ENCODE data around the gene SPRED1. TPM values are rescaled to one million over a fixed set of nuclear protein-coding genes. Genes with fewer than 3 reads are reported as not detected.
A peak's percentile ranks its signal among the peaks of the same experiment; 100 is the strongest.

The SPRED1 gene
- total and polyA plus RNA-seq, 9 of the 15 experiments (the other 6 are each of a cell fraction or from before 2014, with no cell fraction given): 2.8 to 17.4 (median 7.9) TPM

DNA sequence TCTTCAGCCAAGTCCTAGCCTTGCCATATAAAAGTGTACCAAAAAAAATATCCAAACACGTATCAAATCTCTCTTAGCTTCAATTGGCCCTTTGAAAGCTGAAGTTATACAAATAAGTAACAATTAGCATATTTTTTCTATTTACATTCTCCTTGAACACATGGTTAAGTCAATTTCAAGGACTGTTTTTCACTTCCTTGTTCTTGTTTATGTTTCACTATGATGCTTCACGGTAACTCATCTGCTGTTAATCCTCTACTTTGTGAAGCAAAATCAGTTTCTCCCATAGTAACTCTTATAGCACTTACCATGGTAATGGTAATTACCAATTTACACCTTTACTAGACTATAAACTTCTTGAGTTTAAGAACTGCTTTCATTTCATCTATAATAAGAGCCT is 10.6 kb upstream of the SPRED1 start:
- Histone ChIP-seq H3K4me2 (ENCODE audit: insufficient read depth, low read length) (no peak overlapping the region), H3K27ac (ENCODE audit: extremely low read depth, low read depth, low read length) (no peak overlapping the region), H3K4me3 (no peak overlapping the region), H3K36me3 (ENCODE audit: control insufficient read depth, insufficient read depth, low read length) (no peaks in the 10 kb centered on the region), H2AFZ (ENCODE audit: low read depth, low read length) (no peak overlapping the region), H3K9me1 (ENCODE audit: control insufficient read depth, insufficient read depth, low read length) (no peaks in the 10 kb centered on the region), H3K9ac (ENCODE audit: insufficient read depth in 1 of 2, low read depth in 2 of 2, low read length in 2 of 2) (no peak overlapping the region), H3K27me3 (ENCODE audit: control insufficient read depth in 2 of 2, insufficient read depth in 2 of 2, low read length in 2 of 2) (peaks cover 3 to 8% of the 10 kb centered on the region in 2 experiments; a peak in 3 of 5 replicates), H3K4me1 (replicated peaks in 1 of 2; ENCODE audit: control insufficient read depth in 2 of 2, insufficient read depth in 2 of 2, low read length in 2 of 2) (no peaks in the 10 kb centered on the region), H4K20me1 (replicated peaks; ENCODE audit: control insufficient read depth, insufficient read depth, low read length) (no peaks in the 10 kb centered on the region), H3K9me3 (replicated peaks; ENCODE audit: control insufficient read depth, insufficient read depth, low read depth, low read length) (no peaks in the 10 kb centered on the region), H3K79me2 (ENCODE audit: control insufficient read depth, insufficient read depth, low read length) (no peaks in the 10 kb centered on the region)
- TF ChIP-seq ZNF668 (CRISPR knock-in tag; IDR thresholded peaks at IDR 0.05) (no peak), HOXB6 (CRISPR knock-in tag; IDR thresholded peaks at IDR 0.05; ENCODE audit: borderline replicate concordance) (no peak), ATF7 (IDR thresholded peaks at IDR 0.05) (no peak)
- ATAC-seq: no peak
- 7% methylated on average over 2 of the region's 2 CpGs for WGBS (ENCODE audit: insufficient coverage, low coverage, missing lambda C conversion rate)
- ChIA-PET CTCF (ENCODE audit: low intra/inter-chr PET ratio) (no interaction called here), POLR2A (interaction anchor here (1.3 kb wide), 1 partner anchor 9 kb away, joined by 3 read pairs; no protein-coding TSS in a partner anchor)
- in situ Hi-C loops (cut with MboI): no loop called here
- intact Hi-C loops (cut with micrococcal nuclease): loop anchor here (10.0 kb wide), 1 partner anchor 237 kb away; no protein-coding TSS in a partner anchor
- peak; percentile 26 for FAIRE-seq
- DNase-seq (ENCODE audit: extremely low read depth in 1 of 4, low spot score in 3 of 4): no peak
- no TSS peak for BruUV-seq (replicated peaks)

DNA sequence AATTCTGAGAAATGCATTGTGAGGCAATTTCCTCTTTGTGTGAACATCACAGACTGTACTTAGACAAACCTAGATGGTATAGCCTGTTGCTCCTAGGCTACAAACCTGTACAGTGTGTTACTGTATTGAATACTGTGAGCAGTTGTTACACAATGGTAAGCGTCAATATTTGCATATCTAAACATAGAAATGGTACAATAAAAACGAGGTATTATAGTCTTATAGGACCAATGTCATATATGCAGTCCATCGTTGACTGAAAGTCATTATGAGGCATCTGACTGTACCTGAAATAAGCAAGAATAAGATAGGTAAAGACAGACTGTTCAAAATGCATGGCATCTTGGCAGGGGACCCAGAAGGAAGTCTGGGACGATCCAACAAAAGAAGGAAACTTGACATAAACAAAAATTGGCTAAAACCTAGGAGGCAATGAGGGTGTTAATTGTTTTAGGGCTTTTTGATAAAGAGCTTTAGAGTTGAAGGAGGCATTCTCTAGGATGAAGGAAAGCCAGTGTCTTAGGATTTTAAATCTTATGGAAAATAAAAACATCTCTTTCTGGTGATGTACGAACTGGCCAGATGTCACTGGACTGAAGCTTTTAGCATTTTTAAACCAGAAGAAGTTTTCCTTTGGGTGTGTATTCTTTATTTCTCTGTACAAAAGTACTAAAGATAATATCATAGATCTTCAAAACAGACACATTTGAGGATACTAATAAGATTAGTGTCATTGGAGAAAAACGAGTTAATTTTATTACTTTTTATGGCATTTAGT is 9.2 kb upstream of the SPRED1 start:
- Histone ChIP-seq H3K9ac (ENCODE audit: insufficient read depth in 1 of 2, low read depth in 2 of 2, low read length in 2 of 2) (no peak overlapping the region), H3K27ac (ENCODE audit: extremely low read depth, low read depth, low read length) (no peak overlapping the region), H3K9me1 (ENCODE audit: control insufficient read depth, insufficient read depth, low read length) (no peaks in the 10 kb centered on the region), H3K27me3 (ENCODE audit: control insufficient read depth in 2 of 2, insufficient read depth in 2 of 2, low read length in 2 of 2) (peaks cover 3 to 4% of the 10 kb centered on the region in 2 experiments; a peak in 2 of 5 replicates), H3K36me3 (ENCODE audit: control insufficient read depth, insufficient read depth, low read length) (no peaks in the 10 kb centered on the region), H3K4me1 (replicated peaks in 1 of 2; ENCODE audit: control insufficient read depth in 2 of 2, insufficient read depth in 2 of 2, low read length in 2 of 2) (no peaks in the 10 kb centered on the region), H2AFZ (ENCODE audit: low read depth, low read length) (no peak overlapping the region), H3K9me3 (replicated peaks; ENCODE audit: control insufficient read depth, insufficient read depth, low read depth, low read length) (no peaks in the 10 kb centered on the region), H3K4me3 (no peak overlapping the region), H3K79me2 (ENCODE audit: control insufficient read depth, insufficient read depth, low read length) (no peaks in the 10 kb centered on the region), H4K20me1 (replicated peaks; ENCODE audit: control insufficient read depth, insufficient read depth, low read length) (no peaks in the 10 kb centered on the region), H3K4me2 (ENCODE audit: insufficient read depth, low read length) (no peak overlapping the region)
- in situ Hi-C loops (cut with MboI): no loop called here
- CTCF ChIA-PET (ENCODE audit: low intra/inter-chr PET ratio): no interaction called here
- no peak for DNase-seq (ENCODE audit: extremely low read depth in 1 of 4, low spot score in 3 of 4)
- ATAC-seq: no peak
- 2% methylated on average over 6 of the region's 6 CpGs for WGBS (ENCODE audit: insufficient coverage, low coverage, missing lambda C conversion rate)
- POLR2A ChIA-PET: interaction anchor here (0.9 to 1.3 kb wide), 3 partner anchors 8 to 15 kb away, joined by 3 to 4 read pairs (median 3); partner anchors contain the start of gene SPRED1
- no TSS peak for BruUV-seq (replicated peaks)
- peak; percentile 56 for FAIRE-seq
- intact Hi-C loops (cut with micrococcal nuclease): loop anchor here (10.0 kb wide), 1 partner anchor 239 kb away; no protein-coding TSS in a partner anchor
- TF ChIP-seq, protein P1, sequence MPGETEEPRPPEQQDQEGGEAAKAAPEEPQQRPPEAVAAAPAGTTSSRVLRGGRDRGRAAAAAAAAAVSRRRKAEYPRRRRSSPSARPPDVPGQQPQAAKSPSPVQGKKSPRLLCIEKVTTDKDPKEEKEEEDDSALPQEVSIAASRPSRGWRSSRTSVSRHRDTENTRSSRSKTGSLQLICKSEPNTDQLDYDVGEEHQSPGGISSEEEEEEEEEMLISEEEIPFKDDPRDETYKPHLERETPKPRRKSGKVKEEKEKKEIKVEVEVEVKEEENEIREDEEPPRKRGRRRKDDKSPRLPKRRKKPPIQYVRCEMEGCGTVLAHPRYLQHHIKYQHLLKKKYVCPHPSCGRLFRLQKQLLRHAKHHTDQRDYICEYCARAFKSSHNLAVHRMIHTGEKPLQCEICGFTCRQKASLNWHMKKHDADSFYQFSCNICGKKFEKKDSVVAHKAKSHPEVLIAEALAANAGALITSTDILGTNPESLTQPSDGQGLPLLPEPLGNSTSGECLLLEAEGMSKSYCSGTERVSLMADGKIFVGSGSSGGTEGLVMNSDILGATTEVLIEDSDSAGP (CRISPR knock-in tag; IDR thresholded peaks at IDR 0.05): no peak
- TF ChIP-seq NR4A1 (CRISPR knock-in tag; IDR thresholded peaks at IDR 0.05) (no peak), NR4A1 (tag; IDR thresholded peaks at IDR 0.05) (no peak), PPARD (CRISPR knock-in tag; IDR thresholded peaks at IDR 0.05) (no peak), HLTF (IDR thresholded peaks at IDR 0.05) (no peak), BCL6 (CRISPR knock-in tag; IDR thresholded peaks at IDR 0.05) (no peak)
- TF ChIP-seq, protein P2, sequence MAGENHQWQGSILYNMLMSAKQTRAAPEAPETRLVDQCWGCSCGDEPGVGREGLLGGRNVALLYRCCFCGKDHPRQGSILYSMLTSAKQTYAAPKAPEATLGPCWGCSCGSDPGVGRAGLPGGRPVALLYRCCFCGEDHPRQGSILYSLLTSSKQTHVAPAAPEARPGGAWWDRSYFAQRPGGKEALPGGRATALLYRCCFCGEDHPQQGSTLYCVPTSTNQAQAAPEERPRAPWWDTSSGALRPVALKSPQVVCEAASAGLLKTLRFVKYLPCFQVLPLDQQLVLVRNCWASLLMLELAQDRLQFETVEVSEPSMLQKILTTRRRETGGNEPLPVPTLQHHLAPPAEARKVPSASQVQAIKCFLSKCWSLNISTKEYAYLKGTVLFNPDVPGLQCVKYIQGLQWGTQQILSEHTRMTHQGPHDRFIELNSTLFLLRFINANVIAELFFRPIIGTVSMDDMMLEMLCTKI (IDR thresholded peaks at IDR 0.05; ENCODE audit: partially characterized antibody): no peak
